IMR-90 (cell line): ENCODE measurements around the gene MTMR3. TPM values are rescaled to one million over a fixed set of nuclear protein-coding genes. Genes with fewer than 3 reads are reported as not detected.
"Not testable (repeated sequence)": the region's sequence is repeated elsewhere in the genome, so short reads cannot be mapped to it uniquely, and the experiment has no call there.

Experiments used
- ATAC-seq: fragments of 200-7000 bp; cut with Tn5 transposase; 2 replicates; pipeline ENCODE4 v1.9.1; 2020; ENCODE audit warnings: low read depth, mild to moderate bottlenecking, moderate library complexity
- BruUV-seq: library from RNA; stranded (reverse); fragments of 400-500 nt; replicated peaks from 2 replicates; lab custom pipeline; 2021; lab: Mats Ljungman, UMichigan
- CTCF ChIA-PET: fragments of 300-600 bp; formaldehyde crosslinking; extraction: SDS; loops from one replicate; lab custom pipeline; 2021; ENCODE audit warnings: antibody characterized with exemption; lab: Yijun Ruan, JAX
- POLR2A ChIA-PET: fragments of 300-600 bp; sonication (Branson Sonifier 250); formaldehyde crosslinking; loops from one replicate; lab custom pipeline; 2022; ENCODE audit warnings: antibody characterized with exemption; ENCODE audit not compliant: unreplicated experiment; lab: Charles Lee
- DNase-seq: peaks from one replicate; pipeline ENCODE4 v3.0.0; 2013
- H2AFZ ChIP-seq: replicated peaks from 2 replicates; pipeline ENCODE3; 2013; ENCODE audit warnings: low read length, mild to moderate bottlenecking; ENCODE audit not compliant: poor library complexity
- H2AK5ac ChIP-seq: 2 replicates; pipeline ENCODE4 v1.6.1; 2013; ENCODE audit warnings: low read depth, low read length, inconsistent platforms
- H2AK9ac ChIP-seq: replicated peaks from 2 replicates; pipeline ENCODE3; 2013; ENCODE audit warnings: mild to moderate bottlenecking, low read depth, low read length, moderate library complexity; ENCODE audit not compliant: poor library complexity
- H2BK120ac ChIP-seq: 2 replicates; pipeline ENCODE4 v1.6.1; 2013; ENCODE audit warnings: low read depth, low read length, inconsistent platforms
- H2BK15ac ChIP-seq: 3 replicates; pipeline ENCODE4 v1.6.1; 2013; ENCODE audit warnings: low read depth, low read length, inconsistent platforms
- H2BK20ac ChIP-seq: 2 replicates; pipeline ENCODE4 v1.6.1; 2013; ENCODE audit warnings: low read depth, mild to moderate bottlenecking, inconsistent platforms, low read length, moderate library complexity
- H2BK5ac ChIP-seq: 2 replicates; pipeline ENCODE4 v1.6.1; 2013; ENCODE audit warnings: mild to moderate bottlenecking, low read depth, low read length, inconsistent platforms; ENCODE audit not compliant: poor library complexity, severe bottlenecking
- H3K14ac ChIP-seq: replicated peaks from 2 replicates; pipeline ENCODE4 v1.6.1; 2013; ENCODE audit warnings: low read depth, low read length, inconsistent platforms
- H3K18ac ChIP-seq: 2 replicates; pipeline ENCODE4 v1.6.1; 2013; ENCODE audit warnings: low read depth, low read length, control low read depth
- H3K23ac ChIP-seq: 2 replicates; pipeline ENCODE4 v1.6.1; 2013; ENCODE audit warnings: low read depth, low read length, inconsistent platforms
- H3K27ac ChIP-seq: 2 replicates; pipeline ENCODE4 v1.5.1; 2013; ENCODE audit warnings: mild to moderate bottlenecking, control low read depth, low read length; ENCODE audit not compliant: insufficient read depth
- H3K27me3 ChIP-seq: 2 replicates; pipeline ENCODE4 v1.6.1; 2013; ENCODE audit warnings: low read length; ENCODE audit not compliant: control insufficient read depth, insufficient read depth
- H3K36me3 ChIP-seq: 2 replicates; pipeline ENCODE4 v1.6.1; 2013; ENCODE audit warnings: low read length, mixed read lengths; ENCODE audit not compliant: control insufficient read depth, insufficient read depth
- H3K4ac ChIP-seq: 2 replicates; pipeline ENCODE4 v1.6.1; 2013; ENCODE audit warnings: low read depth, low read length, inconsistent platforms
- H3K4me1 ChIP-seq: 2 replicates; pipeline ENCODE4 v1.6.1; 2013; ENCODE audit warnings: low read length, mixed read lengths; ENCODE audit not compliant: control insufficient read depth, insufficient read depth
- H3K4me2 ChIP-seq: 2 replicates; pipeline ENCODE4 v1.6.1; 2013; ENCODE audit warnings: low read depth, mild to moderate bottlenecking, control low read depth, low read length, moderate library complexity
- H3K4me3 ChIP-seq: 2 replicates; pipeline ENCODE4 v1.5.1; 2013; ENCODE audit warnings: low read depth, mild to moderate bottlenecking, control low read depth, low read length, moderate library complexity; ENCODE audit not compliant: insufficient read depth
- H3K56ac ChIP-seq: 2 replicates; pipeline ENCODE4 v1.6.1; 2013; ENCODE audit warnings: low read length, inconsistent platforms; ENCODE audit not compliant: insufficient read depth; ENCODE audit errors: extremely low read depth
- H3K79me1 ChIP-seq, 2 experiments: 2 replicates each; pipeline ENCODE4 v1.6.1; 2013; ENCODE audit warnings: low read length in 2 of 2, inconsistent platforms in 1 of 2, low read depth in 1 of 2
- H3K9ac ChIP-seq: 2 replicates; pipeline ENCODE4 v1.6.1; 2013; ENCODE audit warnings: low read depth, low read length, control low read depth
- H3K9me1 ChIP-seq: 2 replicates; pipeline ENCODE4 v1.6.1; 2013; ENCODE audit warnings: low read length, inconsistent platforms; ENCODE audit not compliant: insufficient read depth
- H3K9me3 ChIP-seq: 2 replicates; pipeline ENCODE4 v1.6.1; 2013; ENCODE audit warnings: low read length; ENCODE audit not compliant: control insufficient read depth, insufficient read depth
- H4K20me1 ChIP-seq: 2 replicates; pipeline ENCODE4 v1.6.1; 2013; ENCODE audit warnings: low read length, inconsistent platforms; ENCODE audit not compliant: insufficient read depth
- H4K5ac ChIP-seq: 2 replicates; pipeline ENCODE4 v1.6.1; 2013; ENCODE audit warnings: mild to moderate bottlenecking, low read depth, low read length, control low read depth
- H4K8ac ChIP-seq, 2 experiments: 2 replicates each; pipeline ENCODE4 v1.6.1; 2013; ENCODE audit warnings: low read depth in 2 of 2, low read length in 2 of 2, control low read depth in 1 of 2, inconsistent platforms in 1 of 2
- H4K91ac ChIP-seq: 2 replicates; pipeline ENCODE4 v1.6.1; 2013; ENCODE audit warnings: low read depth, low read length, inconsistent platforms; ENCODE audit not compliant: insufficient read depth
- FOS ChIP-seq: fragments of 150-350 bp; IDR thresholded peaks from 2 replicates; pipeline ENCODE4 v1.6.1; 2016; ENCODE audit warnings: low read depth, low read length
- WGBS, 2 experiments: methylation state at CpG; one replicate each; pipeline versions ENCODE4 v1.1.5 to v1.1.7; 2013; ENCODE audit warnings: missing lambda C conversion rate in 2 of 2; ENCODE audit not compliant: insufficient read length in 1 of 2; ENCODE audit errors: extremely low coverage in 2 of 2; 5-methylcytosine and 5-hydroxymethylcytosine counted together
- dilution Hi-C: fragments of 300-500 bp; cut with HindIII; formaldehyde crosslinking; loops from one replicate; pipeline ENCODE4 v1.14.3; 2018; ENCODE audit warnings: low sequenced_read_pairs; ENCODE audit not compliant: unreplicated experiment
- in situ Hi-C: fragments of 300-500 bp; cut with MboI; formaldehyde crosslinking; loops from 3 replicates; pipeline ENCODE4 v1.14.3; 2019; ENCODE audit warnings: low sequenced_read_pairs, inconsistent platforms, mixed read lengths
- intact Hi-C: fragments of 100-400 bp; cut with micrococcal nuclease; formaldehyde crosslinking; loops from 2 replicates; pipeline ENCODE4 v1.10.0; 2022
- polyA plus RNA-seq, 3 experiments: library from polyadenylated mRNA; depleted of rRNA; stranded (reverse); fragments of >200 nt; gene quantifications; 2 replicates each; pipeline ENCODE4 v1.2.3, GENCODE V29; 2012; ENCODE audit warnings: low replicate concordance in 1 of 3
- total RNA-seq: library from RNA; depleted of rRNA; stranded (reverse); fragments of >200 nt; gene quantifications from 2 replicates; pipeline ENCODE4 v1.2.3, GENCODE V29; 2012

Gene MTMR3
- total and polyA plus RNA-seq, 2 of the 4 experiments (the other 2 are of a cell fraction): 21.3 to 29.4 TPM

DNA sequence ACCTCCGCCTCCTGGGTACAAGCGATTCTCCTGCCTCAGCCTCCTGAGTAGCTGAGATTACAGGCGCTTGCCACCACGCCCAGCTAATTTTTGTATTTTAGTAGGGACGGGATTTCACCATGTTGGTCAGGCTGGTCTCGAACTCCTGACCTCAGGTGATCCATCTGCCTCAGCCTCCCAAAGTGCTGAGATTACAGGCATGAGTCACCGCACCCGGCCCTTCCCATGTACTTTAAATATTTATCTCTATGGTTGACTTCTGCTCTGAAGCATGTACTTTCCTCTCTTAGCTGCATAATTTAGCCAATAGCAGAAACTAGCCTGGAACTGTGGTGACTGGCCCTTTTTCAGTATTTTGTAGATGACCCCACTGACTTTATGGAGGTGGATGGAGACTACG lies 90.7 kb downstream of the MTMR3 start:
- 92% methylated on average over 5 of the region's 9 CpGs; no CpG with 5 or more reads in 1 of the 2 experiments for WGBS, 2 experiments
- H3K4me1 ChIP-seq, H3K36me3 ChIP-seq, in situ Hi-C loops, H2AFZ ChIP-seq, H3K23ac ChIP-seq, H2AK9ac ChIP-seq, dilution Hi-C loops, H3K4ac ChIP-seq, H3K9me3 ChIP-seq, intact Hi-C loops, H4K20me1 ChIP-seq, H2BK20ac ChIP-seq, H4K5ac ChIP-seq, H2BK15ac ChIP-seq, BruUV-seq, POLR2A ChIA-PET, H2BK120ac ChIP-seq, H3K18ac ChIP-seq, H3K56ac ChIP-seq, H2AK5ac ChIP-seq, H3K27ac ChIP-seq, H4K91ac ChIP-seq, H3K9ac ChIP-seq, H4K8ac ChIP-seq, H3K4me3 ChIP-seq, H3K27me3 ChIP-seq: not testable (repeated sequence)
- H2BK5ac ChIP-seq: peak overlapping the region; percentile 21
- H3K14ac ChIP-seq: peak overlapping the region; percentile 30; the same call in 1 of the 2 replicates
- peak; percentile 52; the same call in 1 of the 2 replicates for TF ChIP-seq FOS
- CTCF ChIA-PET: interaction anchor here (0.8 kb wide), 1 partner anchor 53 kb away, joined by 4 read pairs; no protein-coding TSS in a partner anchor
- peak; percentile 97 for ATAC-seq
- peak; percentile 81 for DNase-seq
- H3K9me1 ChIP-seq: peaks cover 10% of the 10 kb centered on the region
- H3K4me2 ChIP-seq: peak overlapping the region; percentile 41
- peaks cover 16 to 45% of the 10 kb centered on the region in 2 experiments for H3K79me1 ChIP-seq
